ACC112 (cell line): ENCODE data around the gene KLRD1.

Experiments used
- H2AFZ ChIP-seq: fragments of 200-600 bp; sonication (generic); one replicate; pipeline ENCODE4 v1.6.0; 2017; ENCODE audit warnings: antibody characterized with exemption, low read length; ENCODE audit not compliant: unreplicated experiment
- H3K27ac ChIP-seq: fragments of 200-600 bp; sonication (generic); 2 replicates; pipeline ENCODE4 v1.5.1; 2014; ENCODE audit warnings: low read depth, mild to moderate bottlenecking, antibody characterized with exemption, low read length, moderate library complexity
- H3K27me3 ChIP-seq: fragments of 200-600 bp; sonication (generic); 2 replicates; pipeline ENCODE4 v1.6.1; 2014; ENCODE audit warnings: mild to moderate bottlenecking, antibody characterized with exemption, low read length, moderate library complexity, mixed read lengths; ENCODE audit not compliant: insufficient read depth
- H3K36me3 ChIP-seq: fragments of 200-600 bp; sonication (generic); 2 replicates; pipeline ENCODE4 v1.6.1; 2016; ENCODE audit warnings: mild to moderate bottlenecking, antibody characterized with exemption, low read length, moderate library complexity, mixed read lengths; ENCODE audit not compliant: insufficient read depth
- H3K4me1 ChIP-seq: fragments of 200-600 bp; sonication (generic); one replicate; pipeline ENCODE4 v1.6.1; 2016; ENCODE audit warnings: low read length, mixed read lengths; ENCODE audit not compliant: insufficient read depth, unreplicated experiment, control insufficient read depth
- H3K4me3 ChIP-seq: fragments of 200-600 bp; sonication (generic); 2 replicates; pipeline ENCODE4 v1.5.1; 2014; ENCODE audit warnings: mild to moderate bottlenecking, low read depth, low read length
- H3K79me2 ChIP-seq: fragments of 200-600 bp; sonication (generic); one replicate; pipeline ENCODE4 v1.6.0; 2016; ENCODE audit warnings: low read length; ENCODE audit not compliant: control insufficient read depth, unreplicated experiment, insufficient read depth

KLRD1 gene, protein sequence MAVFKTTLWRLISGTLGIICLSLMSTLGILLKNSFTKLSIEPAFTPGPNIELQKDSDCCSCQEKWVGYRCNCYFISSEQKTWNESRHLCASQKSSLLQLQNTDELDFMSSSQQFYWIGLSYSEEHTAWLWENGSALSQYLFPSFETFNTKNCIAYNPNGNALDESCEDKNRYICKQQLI

DNA sequence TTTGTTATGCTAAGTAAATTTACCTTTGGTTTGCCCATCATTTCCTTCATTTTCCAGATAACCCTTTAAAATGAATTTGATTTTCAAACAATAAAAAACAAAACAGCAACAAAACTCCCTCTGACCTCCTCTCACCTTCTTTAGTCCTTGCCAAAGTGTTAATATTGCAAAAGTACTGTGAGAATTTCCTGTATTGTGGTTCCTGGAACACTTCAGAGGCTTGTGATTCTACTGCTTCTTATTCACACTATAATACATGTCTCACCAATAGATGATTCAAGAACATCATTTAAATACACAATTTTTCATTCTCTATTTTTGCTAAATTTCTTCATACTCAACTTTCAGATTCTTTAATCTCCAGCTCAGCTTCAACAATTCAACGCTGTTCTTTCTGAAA lies at the start of gene KLRD1:
KLRD1 (plus strand) TSS at position 241 of the 400 bp plus-strand sequence. CDS start 208 bp downstream, outside the sequence.
- peaks cover 12% of the 10 kb centered on the region for H3K4me1 ChIP-seq
- no peaks in the 10 kb centered on the region for H3K79me2 ChIP-seq
- no peaks in the 10 kb centered on the region for H3K36me3 ChIP-seq
- H3K4me3 ChIP-seq: no peak within 1 kb of the TSS
- no peaks in the 10 kb centered on the region for H3K27me3 ChIP-seq
- H2AFZ ChIP-seq: no peak within 1 kb of the TSS
- H3K27ac ChIP-seq: no peak within 1 kb of the TSS

DNA sequence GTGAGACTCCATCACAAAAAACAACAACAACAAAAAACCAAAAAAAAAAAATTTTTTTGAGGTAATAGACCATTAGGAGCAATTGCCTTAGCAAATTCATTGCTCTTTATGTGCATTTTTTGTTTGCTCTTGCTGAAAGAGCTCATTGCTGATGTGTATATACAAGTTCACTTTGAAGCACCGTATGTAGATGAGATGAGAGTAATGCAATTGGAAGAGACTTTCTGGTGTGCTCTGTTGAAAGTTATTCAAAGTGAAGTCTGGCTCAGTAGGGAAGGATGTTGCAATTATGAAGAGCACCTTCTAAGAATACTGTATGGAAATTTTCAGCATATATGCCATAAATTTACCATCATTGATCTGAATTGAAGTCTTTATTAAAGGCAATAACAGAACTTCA lies 46.7 kb upstream of the KLRD1 start:
- Histone ChIP-seq H3K79me2 (no peaks in the 10 kb centered on the region), H3K4me3 (no peak overlapping the region), H2AFZ (no peak overlapping the region), H3K36me3 (no peaks in the 10 kb centered on the region), H3K4me1 (no peaks in the 10 kb centered on the region), H3K27ac (no peak overlapping the region), H3K27me3 (no peaks in the 10 kb centered on the region)

DNA sequence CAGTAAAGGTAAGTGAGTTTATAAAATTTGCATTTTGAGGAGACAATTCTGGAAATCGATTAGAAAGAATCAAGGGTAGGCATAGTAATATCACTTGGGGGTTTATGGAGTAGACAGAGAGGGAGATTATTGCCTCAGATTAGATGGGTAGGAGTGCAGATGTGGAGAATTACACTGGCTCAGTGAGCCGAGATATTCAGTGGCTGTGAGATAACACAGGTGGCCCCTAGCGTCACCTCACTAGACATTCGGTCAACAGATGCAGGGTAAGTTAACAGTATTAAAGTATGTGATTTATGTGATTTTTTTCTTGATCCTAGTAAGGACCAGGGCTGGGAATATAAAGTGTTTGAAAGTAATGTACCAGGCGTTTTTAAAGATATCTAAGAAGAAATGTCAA lies 39.6 kb upstream of the KLRD1 start:
- no peak overlapping the region for H3K4me3 ChIP-seq
- no peak overlapping the region for H2AFZ ChIP-seq
- H3K79me2 ChIP-seq: no peaks in the 10 kb centered on the region
- H3K4me1 ChIP-seq: no peaks in the 10 kb centered on the region
- no peak overlapping the region for H3K27ac ChIP-seq
- no peaks in the 10 kb centered on the region for H3K36me3 ChIP-seq
- H3K27me3 ChIP-seq: no peaks in the 10 kb centered on the region

DNA sequence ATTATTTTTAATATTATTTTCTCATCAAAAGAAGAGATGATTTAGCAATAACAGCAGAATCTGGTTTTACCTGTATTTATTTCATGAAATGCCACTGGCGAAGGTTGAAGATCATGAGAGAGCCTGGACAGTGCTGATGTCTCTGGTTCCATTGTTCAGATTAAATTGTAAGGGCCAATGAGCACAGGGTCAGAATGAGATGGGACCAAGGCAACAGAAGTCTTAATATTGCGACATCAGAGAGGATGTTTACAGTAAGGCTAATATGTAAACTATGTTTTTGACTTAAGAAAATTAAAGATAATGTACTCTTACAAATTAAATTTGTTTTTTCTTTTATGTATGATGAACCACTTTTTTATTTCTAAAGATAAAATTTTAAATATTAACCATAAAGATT lies 35.2 kb upstream of the KLRD1 start:
- Histone ChIP-seq H3K36me3 (no peaks in the 10 kb centered on the region), H2AFZ (no peak overlapping the region)

DNA sequence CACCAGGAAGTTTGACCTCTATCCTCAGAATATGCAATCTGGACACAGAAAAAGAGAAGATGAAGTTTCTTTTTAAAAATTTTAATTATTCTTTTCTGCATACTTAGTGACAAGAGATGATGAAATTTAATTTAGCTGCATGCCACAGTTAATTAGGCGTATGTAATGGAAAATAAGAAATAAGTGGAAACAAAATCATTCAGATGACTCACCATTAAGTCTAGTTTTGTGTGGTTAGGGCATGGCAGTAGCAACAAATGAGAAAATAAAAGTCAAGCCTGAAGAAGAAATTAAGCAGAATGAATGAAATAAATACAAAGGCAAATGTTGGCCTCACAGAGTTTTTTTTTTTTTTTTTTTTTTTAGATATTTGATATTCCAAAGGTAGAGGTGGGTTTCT lies 30.9 kb upstream of the KLRD1 start:
- no peak overlapping the region for H3K27ac ChIP-seq
- no peaks in the 10 kb centered on the region for H3K36me3 ChIP-seq
- no peaks in the 10 kb centered on the region for H3K79me2 ChIP-seq
- H3K4me3 ChIP-seq: no peak overlapping the region
- H3K27me3 ChIP-seq: no peaks in the 10 kb centered on the region
- H3K4me1 ChIP-seq: no peaks in the 10 kb centered on the region
- no peak overlapping the region for H2AFZ ChIP-seq

More for the DNA sequence above, 35.2 kb upstream of the KLRD1 start:
- H3K79me2 ChIP-seq: no peaks in the 10 kb centered on the region
- no peaks in the 10 kb centered on the region for H3K4me1 ChIP-seq
- H3K27ac ChIP-seq: no peak overlapping the region
- no peaks in the 10 kb centered on the region for H3K27me3 ChIP-seq
- H3K4me3 ChIP-seq: no peak overlapping the region

DNA sequence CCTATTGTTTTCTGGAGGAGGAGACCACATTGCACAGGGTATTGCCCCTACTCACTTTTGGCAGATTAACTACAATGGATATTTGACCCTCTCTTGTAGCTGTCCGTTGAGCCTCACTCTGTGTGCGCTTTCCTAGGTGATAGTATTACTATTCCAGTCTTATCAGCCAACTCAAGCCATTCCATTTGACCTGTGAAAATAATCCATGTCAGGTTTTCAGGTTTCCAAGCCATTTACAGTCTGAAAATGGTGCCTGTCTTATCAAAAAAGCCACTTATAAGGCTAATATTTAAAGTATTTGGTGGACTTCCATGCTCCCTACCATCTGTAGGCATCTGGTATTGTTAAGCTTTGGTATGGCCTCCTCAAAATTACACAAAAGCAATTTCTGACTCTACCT lies 29.6 kb upstream of the KLRD1 start:
- no peaks in the 10 kb centered on the region for H3K27me3 ChIP-seq
- H3K27ac ChIP-seq: no peak overlapping the region
- no peaks in the 10 kb centered on the region for H3K36me3 ChIP-seq
- H3K79me2 ChIP-seq: no peaks in the 10 kb centered on the region
- H3K4me3 ChIP-seq: no peak overlapping the region
- H3K4me1 ChIP-seq: no peaks in the 10 kb centered on the region
- no peak overlapping the region for H2AFZ ChIP-seq

DNA sequence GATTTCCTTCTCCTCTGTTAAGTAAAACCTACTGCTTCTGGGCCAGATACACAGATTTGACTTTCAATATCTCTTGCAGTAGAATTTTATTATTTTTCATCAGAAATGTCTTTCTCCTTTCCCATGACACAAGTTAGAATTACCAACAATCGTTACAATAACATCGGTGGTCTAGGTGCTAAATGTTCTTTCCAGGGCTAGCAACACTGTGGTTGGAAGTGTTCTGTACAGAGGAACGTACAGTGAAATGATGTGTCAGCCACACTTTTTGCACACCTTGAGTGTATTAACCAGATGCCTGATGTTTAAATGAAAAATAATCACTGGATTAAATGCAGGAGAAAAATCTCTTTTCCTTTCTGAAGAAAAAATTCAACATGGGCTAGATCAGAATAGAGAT lies 27.7 kb upstream of the KLRD1 start:
- H3K36me3 ChIP-seq: no peaks in the 10 kb centered on the region
- H3K4me3 ChIP-seq: no peak overlapping the region
- no peaks in the 10 kb centered on the region for H3K79me2 ChIP-seq
- H3K27ac ChIP-seq: no peak overlapping the region
- no peak overlapping the region for H2AFZ ChIP-seq
- H3K4me1 ChIP-seq: no peaks in the 10 kb centered on the region
- H3K27me3 ChIP-seq: no peaks in the 10 kb centered on the region

DNA sequence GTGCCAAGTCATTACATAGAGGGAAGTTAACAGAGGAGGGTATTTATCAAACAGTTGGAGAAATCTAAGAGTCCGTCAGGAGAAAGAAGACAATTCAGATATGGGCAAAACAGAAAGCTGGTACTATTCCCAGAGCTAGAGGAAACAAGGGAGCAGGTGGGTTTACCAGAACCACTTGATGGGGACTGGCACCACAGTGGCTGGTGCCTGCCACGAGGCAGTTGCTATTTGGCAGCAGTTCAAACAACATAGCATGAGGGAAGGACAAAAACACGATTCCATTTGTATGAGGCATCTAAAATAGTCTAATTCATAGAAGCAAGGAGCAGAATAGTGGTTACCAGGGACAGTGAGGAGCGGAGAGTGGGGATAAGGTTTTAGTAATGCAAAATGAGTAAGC lies 24.6 kb upstream of the KLRD1 start:
- no peak overlapping the region for H2AFZ ChIP-seq
- no peak overlapping the region for H3K4me3 ChIP-seq
- H3K27ac ChIP-seq: no peak overlapping the region
- no peaks in the 10 kb centered on the region for H3K36me3 ChIP-seq
- H3K79me2 ChIP-seq: no peaks in the 10 kb centered on the region
- H3K27me3 ChIP-seq: no peaks in the 10 kb centered on the region
- no peaks in the 10 kb centered on the region for H3K4me1 ChIP-seq

DNA sequence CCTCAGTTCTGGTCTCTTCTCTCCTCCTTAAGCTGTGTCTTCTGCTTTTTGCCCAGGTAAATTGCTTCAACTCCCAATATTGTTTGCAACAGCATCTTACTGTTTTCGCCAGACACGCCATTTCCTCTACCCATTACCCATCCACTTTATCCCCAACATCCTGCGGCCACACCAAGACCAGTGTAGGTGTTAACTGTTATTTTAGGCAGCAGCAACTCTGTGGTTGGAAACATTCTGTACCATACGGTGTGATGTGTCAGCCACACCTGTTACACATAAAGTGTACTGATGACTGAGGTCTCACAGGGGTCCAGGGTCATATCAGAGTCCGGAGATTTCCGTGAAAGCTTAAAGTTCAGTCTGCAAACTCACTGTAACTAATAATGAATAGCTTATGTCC lies 21.8 kb upstream of the KLRD1 start:
- H3K79me2 ChIP-seq: no peaks in the 10 kb centered on the region
- no peak overlapping the region for H3K27ac ChIP-seq
- no peaks in the 10 kb centered on the region for H3K36me3 ChIP-seq
- no peaks in the 10 kb centered on the region for H3K27me3 ChIP-seq
- no peak overlapping the region for H3K4me3 ChIP-seq
- H2AFZ ChIP-seq: no peak overlapping the region
- H3K4me1 ChIP-seq: no peaks in the 10 kb centered on the region

DNA sequence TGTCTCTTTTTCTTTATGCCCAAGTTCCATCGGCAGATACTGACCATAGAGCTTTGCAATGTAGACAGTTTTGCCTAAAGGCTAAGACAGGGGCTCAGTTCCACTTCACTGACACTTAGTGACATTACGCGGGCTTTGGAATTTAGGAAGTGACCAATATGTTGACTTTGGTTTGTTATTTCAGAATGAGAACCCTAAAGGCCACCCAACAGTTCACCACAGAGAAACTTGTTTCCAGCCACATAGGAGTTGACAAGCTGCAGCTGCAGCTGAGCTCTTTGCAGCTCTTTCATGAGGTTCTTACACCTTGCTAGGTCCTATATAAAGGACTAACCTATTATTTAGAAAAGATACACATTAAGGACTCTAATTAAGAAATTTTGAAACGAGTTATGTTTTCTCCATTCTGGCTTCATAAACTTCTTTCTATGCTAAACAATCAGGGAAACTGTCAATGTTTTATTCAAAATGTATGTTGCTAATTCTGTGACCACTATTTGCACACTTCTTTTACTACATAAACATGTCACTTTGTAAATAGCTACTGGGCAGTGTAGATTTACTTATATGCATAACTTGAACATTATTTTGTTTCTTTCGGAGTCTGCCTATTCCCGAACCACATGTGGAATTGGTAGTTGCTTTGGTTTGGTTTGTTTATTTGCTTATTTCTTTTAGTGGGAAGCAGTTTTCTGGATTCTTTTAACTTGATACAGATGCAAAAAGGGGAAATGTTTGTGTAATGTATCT lies 18.5 kb upstream of the KLRD1 start:
- Histone ChIP-seq H3K4me1 (no peaks in the 10 kb centered on the region), H3K4me3 (no peak overlapping the region), H3K79me2 (no peaks in the 10 kb centered on the region), H3K36me3 (no peaks in the 10 kb centered on the region), H3K27ac (no peak overlapping the region), H3K27me3 (no peaks in the 10 kb centered on the region), H2AFZ (no peak overlapping the region)

DNA sequence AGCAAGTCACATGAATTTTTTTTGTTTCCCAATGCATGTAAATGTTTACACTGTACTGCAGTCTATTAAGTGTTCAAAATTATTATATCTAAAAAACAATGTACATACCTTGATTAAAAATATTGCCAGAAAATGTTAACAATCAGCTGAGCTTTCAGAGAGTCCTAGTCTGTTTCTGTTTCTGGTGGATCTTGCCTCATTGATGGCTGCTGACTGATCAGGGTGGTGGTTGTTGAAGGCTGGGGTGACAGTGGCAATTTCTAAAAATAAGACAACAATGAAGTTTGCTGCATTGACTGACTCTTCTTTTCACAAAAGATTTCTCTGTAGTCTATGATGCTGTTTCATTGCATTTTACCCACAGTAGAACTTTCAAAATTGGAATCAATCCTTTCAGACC lies 16.6 kb upstream of the KLRD1 start:
- H3K27ac ChIP-seq: no peak overlapping the region
- no peaks in the 10 kb centered on the region for H3K27me3 ChIP-seq
- no peaks in the 10 kb centered on the region for H3K79me2 ChIP-seq
- H2AFZ ChIP-seq: no peak overlapping the region
- H3K4me1 ChIP-seq: no peaks in the 10 kb centered on the region
- no peak overlapping the region for H3K4me3 ChIP-seq
- no peaks in the 10 kb centered on the region for H3K36me3 ChIP-seq
